ENCODE measurements around the gene AURKAIP1. TPM values are rescaled to one million over a fixed set of nuclear protein-coding genes. Genes with fewer than 3 reads are reported as not detected.

AURKAIP1 gene
- total and polyA plus RNA-seq, 9 of the 15 experiments (the other 6 are each of a cell fraction or from before 2014, with no cell fraction given): 7.8 to 478 (median 92.0) TPM

DNA sequence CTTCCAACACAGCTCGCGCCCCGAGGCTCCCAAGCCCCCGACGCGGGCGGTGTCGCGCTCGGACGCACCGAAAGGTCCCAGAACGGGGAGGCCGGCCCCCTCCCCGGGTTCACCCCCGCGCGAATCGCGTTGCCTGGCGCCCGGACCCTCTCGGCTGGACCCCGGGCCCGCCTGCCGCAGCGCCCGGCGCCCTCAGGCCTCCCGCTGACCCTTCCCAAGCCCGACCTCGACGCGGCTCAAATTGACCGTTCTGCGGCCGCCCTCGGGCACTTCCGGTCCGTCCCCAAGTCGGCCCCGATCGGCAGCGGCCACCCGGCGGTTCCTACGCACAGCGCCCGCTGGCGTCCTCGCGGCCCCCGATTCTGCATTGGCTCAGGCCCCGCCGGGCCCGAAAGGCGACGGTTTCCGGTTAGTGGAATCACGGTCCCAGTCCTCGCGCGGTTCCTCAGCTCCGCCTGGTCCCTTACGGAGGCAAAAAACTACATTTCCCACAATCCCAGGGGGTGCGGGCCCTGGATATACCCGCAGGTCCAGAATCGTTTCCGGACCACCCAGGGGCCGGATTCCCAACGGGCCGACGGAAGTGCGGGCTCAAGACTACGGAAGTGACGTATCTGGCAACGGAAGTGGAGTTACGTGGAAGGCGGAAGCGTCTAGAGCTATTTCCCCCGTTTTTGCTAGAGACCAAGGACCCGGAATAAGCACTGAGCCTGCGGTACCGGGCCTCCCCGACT lies at the start of gene AURKAIP1 (continued):
- TF ChIP-seq, protein P1, sequence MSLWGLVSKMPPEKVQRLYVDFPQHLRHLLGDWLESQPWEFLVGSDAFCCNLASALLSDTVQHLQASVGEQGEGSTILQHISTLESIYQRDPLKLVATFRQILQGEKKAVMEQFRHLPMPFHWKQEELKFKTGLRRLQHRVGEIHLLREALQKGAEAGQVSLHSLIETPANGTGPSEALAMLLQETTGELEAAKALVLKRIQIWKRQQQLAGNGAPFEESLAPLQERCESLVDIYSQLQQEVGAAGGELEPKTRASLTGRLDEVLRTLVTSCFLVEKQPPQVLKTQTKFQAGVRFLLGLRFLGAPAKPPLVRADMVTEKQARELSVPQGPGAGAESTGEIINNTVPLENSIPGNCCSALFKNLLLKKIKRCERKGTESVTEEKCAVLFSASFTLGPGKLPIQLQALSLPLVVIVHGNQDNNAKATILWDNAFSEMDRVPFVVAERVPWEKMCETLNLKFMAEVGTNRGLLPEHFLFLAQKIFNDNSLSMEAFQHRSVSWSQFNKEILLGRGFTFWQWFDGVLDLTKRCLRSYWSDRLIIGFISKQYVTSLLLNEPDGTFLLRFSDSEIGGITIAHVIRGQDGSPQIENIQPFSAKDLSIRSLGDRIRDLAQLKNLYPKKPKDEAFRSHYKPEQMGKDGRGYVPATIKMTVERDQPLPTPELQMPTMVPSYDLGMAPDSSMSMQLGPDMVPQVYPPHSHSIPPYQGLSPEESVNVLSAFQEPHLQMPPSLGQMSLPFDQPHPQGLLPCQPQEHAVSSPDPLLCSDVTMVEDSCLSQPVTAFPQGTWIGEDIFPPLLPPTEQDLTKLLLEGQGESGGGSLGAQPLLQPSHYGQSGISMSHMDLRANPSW (CRISPR knock-in tag; IDR thresholded peaks at IDR 0.05): peak; percentile 97
- no peak; the same call in 1 of the 2 replicates for TF ChIP-seq HDAC2 (IDR thresholded peaks at IDR 0.05)
- no peak for TF ChIP-seq ZNF224 (CRISPR knock-in tag; IDR thresholded peaks at IDR 0.05)
- TF ChIP-seq CREM (IDR thresholded peaks at IDR 0.05; ENCODE audit: low read depth): peak; percentile 94
- peak; percentile 84; the same call in 1 of the 2 replicates for TF ChIP-seq ZNF644 (tag; IDR thresholded peaks at IDR 0.05; ENCODE audit: low read depth)
- TF ChIP-seq, protein P2, sequence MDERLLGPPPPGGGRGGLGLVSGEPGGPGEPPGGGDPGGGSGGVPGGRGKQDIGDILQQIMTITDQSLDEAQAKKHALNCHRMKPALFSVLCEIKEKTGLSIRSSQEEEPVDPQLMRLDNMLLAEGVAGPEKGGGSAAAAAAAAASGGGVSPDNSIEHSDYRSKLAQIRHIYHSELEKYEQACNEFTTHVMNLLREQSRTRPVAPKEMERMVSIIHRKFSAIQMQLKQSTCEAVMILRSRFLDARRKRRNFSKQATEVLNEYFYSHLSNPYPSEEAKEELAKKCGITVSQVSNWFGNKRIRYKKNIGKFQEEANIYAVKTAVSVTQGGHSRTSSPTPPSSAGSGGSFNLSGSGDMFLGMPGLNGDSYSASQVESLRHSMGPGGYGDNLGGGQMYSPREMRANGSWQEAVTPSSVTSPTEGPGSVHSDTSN (CRISPR knock-in tag; IDR thresholded peaks at IDR 0.05; ENCODE audit: low read depth): no peak
- TF ChIP-seq, protein P2 (tag; conservative IDR thresholded peaks at IDR 0.05; ENCODE audit: low read depth): no peak
- TF ChIP-seq BRCA1 (IDR thresholded peaks at IDR 0.05): no peak
- no peak for TF ChIP-seq BRCA1 (CRISPR knock-in tag; IDR thresholded peaks at IDR 0.05)
- TF ChIP-seq, protein P3, sequence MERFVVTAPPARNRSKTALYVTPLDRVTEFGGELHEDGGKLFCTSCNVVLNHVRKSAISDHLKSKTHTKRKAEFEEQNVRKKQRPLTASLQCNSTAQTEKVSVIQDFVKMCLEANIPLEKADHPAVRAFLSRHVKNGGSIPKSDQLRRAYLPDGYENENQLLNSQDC (CRISPR knock-in tag; IDR thresholded peaks at IDR 0.05): peak; percentile 87; the same call in 1 of the 2 replicates
- TF ChIP-seq CREB5 (CRISPR knock-in tag; IDR thresholded peaks at IDR 0.05): no peak
- peak; percentile 92 for TF ChIP-seq KLF1 (tag; IDR thresholded peaks at IDR 0.05)
- TF ChIP-seq, protein P4, sequence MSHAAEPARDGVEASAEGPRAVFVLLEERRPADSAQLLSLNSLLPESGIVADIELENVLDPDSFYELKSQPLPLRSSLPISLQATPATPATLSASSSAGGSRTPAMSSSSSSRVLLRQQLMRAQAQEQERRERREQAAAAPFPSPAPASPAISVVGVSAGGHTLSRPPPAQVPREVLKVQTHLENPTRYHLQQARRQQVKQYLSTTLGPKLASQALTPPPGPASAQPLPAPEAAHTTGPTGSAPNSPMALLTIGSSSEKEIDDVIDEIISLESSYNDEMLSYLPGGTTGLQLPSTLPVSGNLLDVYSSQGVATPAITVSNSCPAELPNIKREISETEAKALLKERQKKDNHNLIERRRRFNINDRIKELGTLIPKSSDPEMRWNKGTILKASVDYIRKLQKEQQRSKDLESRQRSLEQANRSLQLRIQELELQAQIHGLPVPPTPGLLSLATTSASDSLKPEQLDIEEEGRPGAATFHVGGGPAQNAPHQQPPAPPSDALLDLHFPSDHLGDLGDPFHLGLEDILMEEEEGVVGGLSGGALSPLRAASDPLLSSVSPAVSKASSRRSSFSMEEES (CRISPR knock-in tag; IDR thresholded peaks at IDR 0.05): no peak
- no peak for TF ChIP-seq NCOA2 (IDR thresholded peaks at IDR 0.05; ENCODE audit: partially characterized antibody in 2 of 2)
- no peak for TF ChIP-seq NKRF (IDR thresholded peaks at IDR 0.05; ENCODE audit: borderline replicate concordance)
- no peak for TF ChIP-seq ADNP (tag; IDR thresholded peaks at IDR 0.05)
- TF ChIP-seq ZBTB1 (CRISPR knock-in tag; IDR thresholded peaks at IDR 0.05; ENCODE audit: borderline replicate concordance, low read depth): peak; percentile 83

Data from K562 (cell line).